ENCODE measurements around the gene DMRTB1.

DNA sequence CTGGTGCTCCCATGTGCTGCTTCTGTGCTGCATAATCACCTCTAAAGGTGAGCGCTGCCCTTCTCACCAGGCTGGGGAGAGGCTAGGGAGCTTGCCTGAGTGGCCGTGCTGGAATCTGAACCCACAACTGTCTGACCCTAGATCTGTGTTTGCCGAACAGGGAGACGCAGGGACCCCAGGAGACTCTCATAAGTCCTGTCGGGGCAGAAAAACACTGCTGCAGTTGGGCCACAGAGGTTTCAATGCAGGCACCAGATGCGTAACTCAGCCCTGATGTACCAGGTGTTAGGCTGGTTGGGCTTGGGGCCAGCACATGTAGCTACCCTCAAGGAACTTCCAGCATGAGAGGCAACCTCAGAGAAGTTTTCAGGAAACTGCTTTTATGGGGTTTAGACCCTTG, 49.5 kb upstream of the DMRTB1 start:
- TF ChIP-seq, protein P1, sequence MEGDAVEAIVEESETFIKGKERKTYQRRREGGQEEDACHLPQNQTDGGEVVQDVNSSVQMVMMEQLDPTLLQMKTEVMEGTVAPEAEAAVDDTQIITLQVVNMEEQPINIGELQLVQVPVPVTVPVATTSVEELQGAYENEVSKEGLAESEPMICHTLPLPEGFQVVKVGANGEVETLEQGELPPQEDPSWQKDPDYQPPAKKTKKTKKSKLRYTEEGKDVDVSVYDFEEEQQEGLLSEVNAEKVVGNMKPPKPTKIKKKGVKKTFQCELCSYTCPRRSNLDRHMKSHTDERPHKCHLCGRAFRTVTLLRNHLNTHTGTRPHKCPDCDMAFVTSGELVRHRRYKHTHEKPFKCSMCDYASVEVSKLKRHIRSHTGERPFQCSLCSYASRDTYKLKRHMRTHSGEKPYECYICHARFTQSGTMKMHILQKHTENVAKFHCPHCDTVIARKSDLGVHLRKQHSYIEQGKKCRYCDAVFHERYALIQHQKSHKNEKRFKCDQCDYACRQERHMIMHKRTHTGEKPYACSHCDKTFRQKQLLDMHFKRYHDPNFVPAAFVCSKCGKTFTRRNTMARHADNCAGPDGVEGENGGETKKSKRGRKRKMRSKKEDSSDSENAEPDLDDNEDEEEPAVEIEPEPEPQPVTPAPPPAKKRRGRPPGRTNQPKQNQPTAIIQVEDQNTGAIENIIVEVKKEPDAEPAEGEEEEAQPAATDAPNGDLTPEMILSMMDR (conservative IDR thresholded peaks at IDR 0.05 in 1 of 2, IDR thresholded peaks at IDR 0.05 in 1 of 2; ENCODE audit: extremely low read depth in 1 of 2, insufficient read depth in 1 of 2, low read depth in 1 of 2, low read length in 2 of 2): no peak
- no peak for TF ChIP-seq EZH2 (IDR thresholded peaks at IDR 0.05; ENCODE audit: borderline replicate concordance, low read length)

Measured in mammary epithelial cell (primary cell).